H1 (cell line): ENCODE measurements around the gene KCNG3. TPM values are rescaled to one million over a fixed set of nuclear protein-coding genes. Genes with fewer than 3 reads are reported as not detected.

Experiments
- CTCF ChIA-PET: fragments of 300-600 bp; sonication (Branson Sonifier 250); formaldehyde crosslinking; loops from one replicate; lab custom pipeline; 2021; ENCODE audit not compliant: partially characterized antibody; lab: Charles Lee
- POLR2A ChIA-PET: fragments of 300-600 bp; sonication (Branson Sonifier 250); formaldehyde crosslinking; loops from one replicate; lab custom pipeline; 2021; ENCODE audit warnings: inconsistent platforms; ENCODE audit not compliant: partially characterized antibody; lab: Charles Lee
- DNase-seq, 2 experiments: peaks; one replicate each; pipeline versions ENCODE4 v3.0.0 to v3.0.0-alpha.2; 2010 to 2022; ENCODE audit warnings: low spot score in 2 of 2, low read depth in 1 of 2, mixed read lengths in 1 of 2
- FAIRE-seq: peaks from 2 replicates; lab custom pipeline; 2011; peaks lifted over from hg19 to GRCh38; lab: Jason Lieb, UNC
- H2AFZ ChIP-seq: 2 replicates; pipeline ENCODE4 v1.8.1; 2012; ENCODE audit warnings: low read length, inconsistent platforms
- H2AK5ac ChIP-seq: 2 replicates; pipeline ENCODE4 v1.6.1; 2013; ENCODE audit warnings: low read depth, low read length
- H2BK120ac ChIP-seq: replicated peaks from 2 replicates; pipeline ENCODE3; 2013; ENCODE audit warnings: low read depth, low read length, inconsistent platforms
- H2BK12ac ChIP-seq: 2 replicates; pipeline ENCODE4 v1.6.1; 2013; ENCODE audit warnings: low read depth, low read length
- H2BK15ac ChIP-seq: 2 replicates; pipeline ENCODE4 v1.6.1; 2013; ENCODE audit warnings: low read length
- H2BK20ac ChIP-seq: 2 replicates; pipeline ENCODE4 v1.6.1; 2013; ENCODE audit warnings: low read length
- H2BK5ac ChIP-seq: 2 replicates; pipeline ENCODE4 v1.6.1; 2013; ENCODE audit warnings: low read depth, low read length
- H3K14ac ChIP-seq: 2 replicates; pipeline ENCODE4 v1.6.1; 2013; ENCODE audit warnings: inconsistent platforms; ENCODE audit not compliant: insufficient read length
- H3K18ac ChIP-seq: 2 replicates; pipeline ENCODE4 v1.6.1; 2013; ENCODE audit warnings: low read length; ENCODE audit errors: extremely low read depth
- H3K23ac ChIP-seq: 2 replicates; pipeline ENCODE4 v1.6.1; 2013; ENCODE audit warnings: inconsistent platforms; ENCODE audit not compliant: insufficient read length
- H3K23me2 ChIP-seq: 2 replicates; pipeline ENCODE4 v1.6.1; 2013; ENCODE audit warnings: low read depth, low read length
- H3K27ac ChIP-seq: 2 replicates; pipeline ENCODE4 v1.6.1; 2011; ENCODE audit warnings: low read depth, low read length, inconsistent platforms
- H3K27me3 ChIP-seq, 4 experiments: replicated peaks in 1 of 4; 1 replicate in 1 of 4; 2 replicates in 3 of 4; pipeline versions ENCODE4 v1.6.1 to v1.8.1; 2011 to 2013; ENCODE audit warnings: low read length in 3 of 4, mild to moderate bottlenecking in 3 of 4, inconsistent platforms in 2 of 4, mixed read lengths in 2 of 4, moderate library complexity in 1 of 4; ENCODE audit not compliant: control insufficient read depth in 3 of 4, insufficient read depth in 3 of 4; ENCODE audit errors: extremely low read depth in 1 of 4
- H3K36me3 ChIP-seq, 4 experiments: 2 replicates each; pipeline versions ENCODE4 v1.6.1 to v1.8.1; 2011 to 2013; ENCODE audit warnings: mild to moderate bottlenecking in 4 of 4, low read length in 3 of 4, moderate library complexity in 2 of 4, control low read depth in 1 of 4, inconsistent platforms in 1 of 4; ENCODE audit not compliant: insufficient read depth in 4 of 4, control insufficient read depth in 2 of 4
- H3K4ac ChIP-seq: replicated peaks from 2 replicates; pipeline ENCODE3; 2013; ENCODE audit warnings: low read length, low read depth, mixed read lengths, inconsistent platforms; ENCODE audit not compliant: insufficient read length
- H3K4me1 ChIP-seq, 4 experiments: replicated peaks in 1 of 4; 1 replicate in 1 of 4; 2 replicates in 3 of 4; pipeline versions ENCODE4 v1.6.1 to v1.8.1; 2011 to 2013; ENCODE audit warnings: low read length in 3 of 4, inconsistent platforms in 2 of 4, mixed read lengths in 1 of 4; ENCODE audit not compliant: insufficient read depth in 4 of 4, control insufficient read depth in 3 of 4
- H3K4me2 ChIP-seq, 2 experiments: 2 replicates each; pipeline versions ENCODE4 v1.6.1 to v1.8.1; 2011 to 2013; ENCODE audit warnings: low read depth in 2 of 2, low read length in 2 of 2, control low read depth in 1 of 2, inconsistent platforms in 1 of 2, mild to moderate bottlenecking in 1 of 2; ENCODE audit not compliant: insufficient read depth in 1 of 2
- H3K4me3 ChIP-seq, 4 experiments: fragments of 200-600, 300-600 bp in 1 of 4; sonication (generic), shearing (Covaris generic), sonication (Bioruptor Twin) in 1 of 4; 2 replicates each; pipeline versions ENCODE4 v1.5.1 to v1.8.1; 2011 to 2016; ENCODE audit warnings: low read length in 4 of 4, low read depth in 3 of 4, control low read depth in 2 of 4, inconsistent platforms in 2 of 4, mild to moderate bottlenecking in 2 of 4, mixed read lengths in 1 of 4, moderate library complexity in 1 of 4; ENCODE audit not compliant: insufficient read depth in 2 of 4; ENCODE audit errors: extremely low read depth in 1 of 4
- H3K56ac ChIP-seq: replicated peaks from 2 replicates; pipeline ENCODE3; 2013; ENCODE audit warnings: low read depth, mild to moderate bottlenecking, mixed read lengths, low read length, inconsistent platforms; ENCODE audit not compliant: insufficient read length
- H3K79me1 ChIP-seq: 2 replicates; pipeline ENCODE4 v1.6.1; 2013; ENCODE audit warnings: low read depth, low read length, control low read depth
- H3K79me2 ChIP-seq, 2 experiments: 2 replicates each; pipeline versions ENCODE4 v1.6.1 to v1.8.1; 2012 to 2013; ENCODE audit warnings: low read length in 2 of 2, mild to moderate bottlenecking in 2 of 2, inconsistent platforms in 1 of 2; ENCODE audit not compliant: insufficient read depth in 2 of 2, control insufficient read depth in 1 of 2
- H3K9ac ChIP-seq, 4 experiments: replicated peaks in 1 of 4; 1 replicate in 1 of 4; 2 replicates in 3 of 4; pipeline versions ENCODE4 v1.6.1 to v1.8.1; 2011 to 2013; ENCODE audit warnings: low read depth in 3 of 4, low read length in 3 of 4, control low read depth in 2 of 4, mild to moderate bottlenecking in 2 of 4, moderate library complexity in 2 of 4, inconsistent platforms in 1 of 4; ENCODE audit errors: extremely low read depth in 1 of 4
- H3K9me3 ChIP-seq, 2 experiments: 2 replicates each; pipeline versions ENCODE4 v1.6.1 to v1.8.1; 2012 to 2013; ENCODE audit warnings: mild to moderate bottlenecking in 2 of 2, moderate library complexity in 2 of 2, control low read depth in 1 of 2, inconsistent platforms in 1 of 2, low read depth in 1 of 2, low read length in 1 of 2, mixed read lengths in 1 of 2; ENCODE audit not compliant: insufficient read depth in 2 of 2
- H4K20me1 ChIP-seq, 2 experiments: replicated peaks in 1 of 2; 2 replicates each; pipeline versions ENCODE3 to v1.8.1; 2011 to 2013; ENCODE audit warnings: inconsistent platforms in 2 of 2, low read length in 2 of 2, mild to moderate bottlenecking in 1 of 2; ENCODE audit not compliant: insufficient read depth in 2 of 2, control insufficient read depth in 1 of 2
- H4K5ac ChIP-seq: 2 replicates; pipeline ENCODE4 v1.6.1; 2013; ENCODE audit warnings: low read length, low read depth, mixed read lengths, inconsistent platforms; ENCODE audit not compliant: insufficient read length
- H4K8ac ChIP-seq: 2 replicates; pipeline ENCODE4 v1.8.0; 2013; ENCODE audit warnings: mild to moderate bottlenecking, moderate library complexity, low read length, inconsistent platforms; ENCODE audit not compliant: insufficient read depth; ENCODE audit errors: extremely low read depth
- H4K91ac ChIP-seq: replicated peaks from 2 replicates; pipeline ENCODE3; 2013; ENCODE audit warnings: low read length, mixed read lengths, inconsistent platforms; ENCODE audit not compliant: insufficient read length
- ASH2L ChIP-seq: fragments of 200-600, 300-600 bp; sonication (generic); IDR thresholded peaks from one replicate; pipeline ENCODE4 v1.7.1; 2017; ENCODE audit warnings: low read length
- CEBPB ChIP-seq: IDR thresholded peaks from 2 replicates; pipeline ENCODE4 v1.6.1; 2012; ENCODE audit warnings: low read depth, low read length
- CREB1 ChIP-seq: IDR thresholded peaks from 2 replicates; pipeline ENCODE4 v1.6.1; 2012; ENCODE audit warnings: inconsistent platforms
- KDM5A ChIP-seq: fragments of 200-600 bp; IDR thresholded peaks from 2 replicates; pipeline ENCODE4 v1.7.1; 2012; ENCODE audit warnings: mild to moderate bottlenecking, low read length, inconsistent platforms, mixed read lengths
- MAFK ChIP-seq: IDR thresholded peaks from 2 replicates; pipeline ENCODE4 v1.6.1; 2012; ENCODE audit warnings: low read depth, mild to moderate bottlenecking, improper control_type of control experiment, low read length
- PHF8 ChIP-seq: fragments of 200-600 bp; sonication (generic); conservative IDR thresholded peaks from 2 replicates; pipeline ENCODE4 v1.7.1; 2012; ENCODE audit warnings: low read depth, mild to moderate bottlenecking, inconsistent platforms, low read length, moderate library complexity
- POU5F1 ChIP-seq: IDR thresholded peaks from 2 replicates; pipeline ENCODE4 v1.6.1; 2011; ENCODE audit warnings: low read depth, mild to moderate bottlenecking, low read length, moderate library complexity
- RBBP5 ChIP-seq: IDR thresholded peaks from 2 replicates; pipeline ENCODE4 v1.7.1; 2012; ENCODE audit warnings: low read depth, mild to moderate bottlenecking, inconsistent platforms, low read length, moderate library complexity, borderline replicate concordance
- SRF ChIP-seq: IDR thresholded peaks from 2 replicates; pipeline ENCODE4 v1.6.1; 2011; ENCODE audit warnings: mild to moderate bottlenecking, low read depth, low read length, moderate library complexity
- YY1 ChIP-seq: IDR thresholded peaks from 2 replicates; pipeline ENCODE4 v1.6.1; 2011; ENCODE audit warnings: low read depth, mild to moderate bottlenecking, low read length
- WGBS, 2 experiments: shearing (Covaris generic) in 1 of 2; methylation state at CpG; one replicate each; pipeline versions ENCODE4 v1.1.6 to v1.1.7; 2013 to 2015; ENCODE audit warnings: low lambda C conversion rate in 2 of 2, mixed read lengths in 2 of 2, inconsistent platforms in 1 of 2, low coverage in 1 of 2, missing lambda C conversion rate in 1 of 2; ENCODE audit not compliant: insufficient replicate concordance in 2 of 2, insufficient coverage in 1 of 2, insufficient read length in 1 of 2; ENCODE audit errors: extremely low coverage in 1 of 2, missing lambda C conversion rate in 1 of 2; 5-methylcytosine and 5-hydroxymethylcytosine counted together
- polyA plus RNA-seq, 7 experiments: library from polyadenylated mRNA; depleted of rRNA in 3 of 7; stranded (reverse) in 5 of 7; unstranded in 2 of 7; fragments of >200 nt in 5 of 7; fragments of 200-250 nt in 2 of 7; gene quantifications; 1 replicate in 5 of 7; 2 replicates in 1 of 7; 4 replicates in 1 of 7; pipeline versions ENCODE4 v1.2.1 to v1.2.3, GENCODE V29; 2011 to 2013; ENCODE audit warnings: missing spikeins in 2 of 7, mixed read lengths in 2 of 7
- total RNA-seq: library from RNA; stranded (reverse); fragmentation: NEBNext Ultra II Directional; extraction: Animal tissue kit (Norgen Biotek cat#: 25700); gene quantifications from 2 replicates; pipeline ENCODE4 v1.2.1, GENCODE V29; 2021

KCNG3 gene
- total and polyA plus RNA-seq, 2 of the 8 experiments (the other 6 are each of a cell fraction or from before 2014, with no cell fraction given): 8.1 to 21.3 TPM

- no peaks in the 10 kb centered on the region for H3K36me3 ChIP-seq
- H3K23ac ChIP-seq: no peak overlapping the region
- no peak overlapping the region for H2BK20ac ChIP-seq
- POLR2A ChIA-PET: interaction anchor here (1.0 to 1.7 kb wide), 3 partner anchors 12 to 148 kb away, joined by 3 read pairs; no protein-coding TSS in a partner anchor
- no peak overlapping the region for H4K5ac ChIP-seq
- no peak overlapping the region for H3K4me2 ChIP-seq
- no peak overlapping the region for H4K91ac ChIP-seq
- no peaks in the 10 kb centered on the region for H3K27me3 ChIP-seq
- no peak overlapping the region for H2BK12ac ChIP-seq
- no peak overlapping the region for H2AK5ac ChIP-seq
- CTCF ChIA-PET: interaction anchor here (0.5 to 5.0 kb wide), 5 partner anchors 12 to 147 kb away, joined by 3 to 26 read pairs (median 3); no protein-coding TSS in a partner anchor
- no peaks in the 10 kb centered on the region for H3K79me2 ChIP-seq
- peaks cover 0 to 4% (median 2%) of the 10 kb centered on the region in 4 experiments; a peak in 1 of 7 replicates for H3K4me1 ChIP-seq
- H4K20me1 ChIP-seq: no peaks in the 10 kb centered on the region
- no peaks in the 10 kb centered on the region for H3K9me3 ChIP-seq
- H2BK15ac ChIP-seq: no peak overlapping the region
- DNase-seq: no peak
- no peak overlapping the region for H2BK120ac ChIP-seq
- WGBS, 2 experiments: 91% methylated on average over 4 of the region's 4 CpGs; no CpG with 5 or more reads in 1 of the 2 experiments
- H3K14ac ChIP-seq: no peak overlapping the region
- H3K4me3 ChIP-seq: no peak overlapping the region
- no peaks in the 10 kb centered on the region; the same call in 1 of the 2 replicates for H3K79me1 ChIP-seq
- FAIRE-seq: no peak
- H3K56ac ChIP-seq: no peak overlapping the region
- H3K9ac ChIP-seq: no peak overlapping the region
- H2BK5ac ChIP-seq: no peak overlapping the region
- H3K18ac ChIP-seq: no peak overlapping the region
- H2AFZ ChIP-seq: no peak overlapping the region
- no peak overlapping the region for H3K4ac ChIP-seq
- no peak overlapping the region for H3K27ac ChIP-seq
- H3K23me2 ChIP-seq: no peaks in the 10 kb centered on the region
- H4K8ac ChIP-seq: no peak overlapping the region
- TF ChIP-seq SRF (no peak), MAFK (no peak), ASH2L (no peak), KDM5A (no peak), PHF8 (no peak), YY1 (no peak), CEBPB (no peak), POU5F1 (no peak), CREB1 (no peak), RBBP5 (no peak)
Measured at GRCh38 chr2:42516418-42516901, 22.7 kb upstream of the KCNG3 start.
